Measurements from ENCODE around the gene CBX4. TPM values are rescaled to one million over a fixed set of nuclear protein-coding genes. Genes with fewer than 3 reads are reported as not detected.

The CBX4 gene
- total and polyA plus RNA-seq, 2 donors from 2014 or later, result 7.1 to 26.8 TPM

DNA sequence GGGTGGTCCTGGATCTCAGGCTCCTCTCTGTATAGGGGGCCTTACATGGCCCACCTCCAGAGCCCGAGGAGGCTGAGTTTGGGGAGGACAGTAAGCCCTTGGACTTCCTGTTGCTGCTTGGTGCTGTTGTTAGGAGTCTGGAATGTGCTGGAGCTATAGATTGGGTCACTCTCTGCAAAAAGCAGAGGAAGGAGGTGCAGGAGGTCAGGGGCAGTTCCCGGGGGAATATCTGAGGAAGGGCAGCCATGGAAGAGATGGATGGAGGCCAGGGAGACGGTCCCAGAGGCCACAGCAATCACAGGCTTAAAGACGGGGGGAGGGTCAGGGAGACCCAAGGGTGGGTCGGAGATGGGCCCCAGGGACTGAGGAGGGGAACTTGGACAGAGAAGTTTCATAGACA, 23.0 kb upstream of the CBX4 start:
- no peaks in the 10 kb centered on the region for H3K9me3 ChIP-seq (ENCODE audit: control insufficient read depth in 2 of 3, insufficient read depth in 1 of 3, low read length in 3 of 3)
- no peaks in the 10 kb centered on the region for H3K36me3 ChIP-seq (ENCODE audit: control insufficient read depth in 2 of 3, insufficient read depth in 3 of 3, low read length in 3 of 3)
- TF ChIP-seq, protein P1, sequence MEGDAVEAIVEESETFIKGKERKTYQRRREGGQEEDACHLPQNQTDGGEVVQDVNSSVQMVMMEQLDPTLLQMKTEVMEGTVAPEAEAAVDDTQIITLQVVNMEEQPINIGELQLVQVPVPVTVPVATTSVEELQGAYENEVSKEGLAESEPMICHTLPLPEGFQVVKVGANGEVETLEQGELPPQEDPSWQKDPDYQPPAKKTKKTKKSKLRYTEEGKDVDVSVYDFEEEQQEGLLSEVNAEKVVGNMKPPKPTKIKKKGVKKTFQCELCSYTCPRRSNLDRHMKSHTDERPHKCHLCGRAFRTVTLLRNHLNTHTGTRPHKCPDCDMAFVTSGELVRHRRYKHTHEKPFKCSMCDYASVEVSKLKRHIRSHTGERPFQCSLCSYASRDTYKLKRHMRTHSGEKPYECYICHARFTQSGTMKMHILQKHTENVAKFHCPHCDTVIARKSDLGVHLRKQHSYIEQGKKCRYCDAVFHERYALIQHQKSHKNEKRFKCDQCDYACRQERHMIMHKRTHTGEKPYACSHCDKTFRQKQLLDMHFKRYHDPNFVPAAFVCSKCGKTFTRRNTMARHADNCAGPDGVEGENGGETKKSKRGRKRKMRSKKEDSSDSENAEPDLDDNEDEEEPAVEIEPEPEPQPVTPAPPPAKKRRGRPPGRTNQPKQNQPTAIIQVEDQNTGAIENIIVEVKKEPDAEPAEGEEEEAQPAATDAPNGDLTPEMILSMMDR (IDR thresholded peaks at IDR 0.05; ENCODE audit: borderline replicate concordance, extremely low read depth, insufficient read depth), result no peak
- DNase-seq (peak in 1 of 5 donors; percentile 32), FAIRE-seq (no peak)
- intact Hi-C loops (cut with DNase I), result no loop called here
- H3K27ac ChIP-seq (ENCODE audit: low read depth in 2 of 2, low read length in 2 of 2), result no peak overlapping the region
- no peaks in the 10 kb centered on the region for H3K27me3 ChIP-seq (ENCODE audit: control insufficient read depth, insufficient read depth, low read length)
- peaks cover 0 to 4% (median 0%) of the 10 kb centered on the region in 3 donors for H3K4me1 ChIP-seq (ENCODE audit: control insufficient read depth in 2 of 3, insufficient read depth in 2 of 3, low read depth in 1 of 3, low read length in 3 of 3)
- no peak overlapping the region for H3K9ac ChIP-seq (ENCODE audit: low read length in 3 of 3)
- no peak overlapping the region for H3K4me3 ChIP-seq (ENCODE audit: low read length in 3 of 3)

DNA sequence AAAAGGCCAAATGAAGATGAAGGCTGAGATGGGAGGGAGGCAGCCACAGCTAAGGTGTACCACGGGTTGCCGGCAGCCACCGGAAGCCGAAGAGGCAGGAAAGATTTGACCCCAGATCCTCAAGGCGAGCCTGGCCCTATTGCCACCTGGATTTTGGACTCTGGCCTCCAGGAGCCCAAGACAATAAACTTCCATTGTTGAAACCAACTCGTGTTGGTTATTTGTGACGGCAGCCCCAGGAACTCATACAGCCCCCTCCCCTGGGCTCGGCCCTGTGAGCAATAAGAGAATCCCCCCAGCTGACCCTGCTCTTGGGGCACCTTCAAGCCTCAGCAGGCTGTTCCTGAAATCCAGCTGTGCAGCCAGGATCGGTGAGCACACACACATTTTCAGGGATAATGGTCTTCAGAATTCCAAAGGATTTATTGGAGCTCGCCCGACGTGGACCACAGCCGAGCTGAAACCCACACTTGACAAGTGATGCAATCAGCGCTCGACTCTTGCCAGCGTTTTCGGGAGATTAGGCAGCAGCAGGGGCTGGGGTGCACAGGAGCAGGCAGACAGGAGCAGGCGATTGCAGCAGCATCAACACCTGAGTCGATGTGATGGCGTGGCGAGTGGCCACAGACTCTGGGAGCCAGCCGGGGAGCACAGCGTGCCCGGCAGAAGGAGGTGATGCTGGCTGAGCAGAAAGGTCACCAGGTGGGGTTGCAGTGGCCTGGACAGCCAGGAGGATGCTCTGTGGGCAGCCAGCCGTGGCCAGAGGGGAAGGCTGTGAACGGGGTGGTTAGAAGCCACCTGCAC, 22.4 kb upstream of the CBX4 start:
- intact Hi-C loops (cut with DNase I), result no loop called here
- H3K27ac ChIP-seq (ENCODE audit: low read depth in 2 of 2, low read length in 2 of 2), result no peak overlapping the region
- H3K4me1 ChIP-seq (ENCODE audit: control insufficient read depth in 2 of 3, insufficient read depth in 2 of 3, low read depth in 1 of 3, low read length in 3 of 3), result peaks cover 0 to 4% (median 0%) of the 10 kb centered on the region in 3 donors
- FAIRE-seq, result no peak
- H3K9ac ChIP-seq (ENCODE audit: low read length in 3 of 3), result no peak overlapping the region
- DNase-seq, result peak; percentile 27 to 56 (median 41)
- no peaks in the 10 kb centered on the region for H3K36me3 ChIP-seq (ENCODE audit: control insufficient read depth in 2 of 3, insufficient read depth in 3 of 3, low read length in 3 of 3)
- no peaks in the 10 kb centered on the region for H3K9me3 ChIP-seq (ENCODE audit: control insufficient read depth in 2 of 3, insufficient read depth in 1 of 3, low read length in 3 of 3)
- no peak overlapping the region for H3K4me3 ChIP-seq (ENCODE audit: low read length in 3 of 3)
- TF ChIP-seq, protein P1 (IDR thresholded peaks at IDR 0.05; ENCODE audit: borderline replicate concordance, extremely low read depth, insufficient read depth), result no peak
- no peaks in the 10 kb centered on the region for H3K27me3 ChIP-seq (ENCODE audit: control insufficient read depth, insufficient read depth, low read length)

DNA sequence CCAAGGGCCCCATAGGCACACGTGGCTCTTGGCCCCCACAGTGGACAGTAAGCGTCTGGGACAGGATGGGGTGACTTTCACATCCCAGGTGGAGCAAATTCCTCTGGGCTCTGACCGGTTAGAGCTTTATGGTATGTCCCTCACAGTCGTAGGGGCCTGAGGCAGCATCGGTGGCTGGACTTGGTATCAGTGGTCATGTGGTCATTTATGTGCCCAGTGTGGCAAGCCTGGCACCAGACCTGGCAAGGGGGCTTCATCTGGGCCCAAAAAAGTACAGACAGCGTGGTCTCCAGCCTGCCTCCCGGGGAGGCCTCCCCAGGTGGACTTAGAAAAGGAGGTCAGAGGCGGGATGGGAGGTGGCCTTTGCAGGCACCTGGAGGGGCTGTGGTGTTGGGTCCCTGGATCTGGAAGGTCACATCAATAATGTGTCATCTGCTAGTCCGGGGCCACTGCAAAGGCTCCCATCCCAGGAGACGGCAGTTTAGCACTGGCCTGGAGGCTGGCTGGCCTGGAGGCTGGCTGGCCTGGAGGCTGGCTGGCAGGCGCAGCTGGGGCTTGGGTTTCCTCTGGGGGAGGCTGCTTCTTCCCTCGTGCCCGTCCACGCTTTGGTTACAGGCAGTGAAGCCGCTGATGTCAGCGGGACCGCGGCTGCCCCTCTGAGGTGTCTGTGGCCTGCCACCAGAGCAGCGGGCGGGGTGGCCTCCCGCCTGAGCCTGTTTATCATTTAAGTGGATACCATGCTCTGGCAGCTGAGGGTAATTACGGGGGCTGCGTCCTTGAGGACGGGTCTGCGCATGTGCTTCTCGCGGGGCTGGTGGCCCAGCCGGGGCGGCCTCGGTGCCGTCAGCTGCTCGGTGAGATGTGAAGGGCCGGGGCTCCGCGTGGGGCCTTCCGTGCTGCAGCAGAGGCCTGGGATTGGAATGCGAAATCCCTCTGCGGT, 20.7 kb upstream of the CBX4 start:
- intact Hi-C loops (cut with DNase I), result no loop called here
- Histone ChIP-seq H3K27ac (ENCODE audit: low read depth in 2 of 2, low read length in 2 of 2) (no peak overlapping the region), H3K9me3 (ENCODE audit: control insufficient read depth in 2 of 3, insufficient read depth in 1 of 3, low read length in 3 of 3) (no peaks in the 10 kb centered on the region), H3K9ac (ENCODE audit: low read length in 3 of 3) (no peak overlapping the region), H3K27me3 (ENCODE audit: control insufficient read depth, insufficient read depth, low read length) (no peaks in the 10 kb centered on the region), H3K4me3 (ENCODE audit: low read length in 3 of 3) (no peak overlapping the region), H3K4me1 (ENCODE audit: control insufficient read depth in 2 of 3, insufficient read depth in 2 of 3, low read depth in 1 of 3, low read length in 3 of 3) (peaks cover 0 to 4% (median 0%) of the 10 kb centered on the region in 3 donors), H3K36me3 (ENCODE audit: control insufficient read depth in 2 of 3, insufficient read depth in 3 of 3, low read length in 3 of 3) (no peaks in the 10 kb centered on the region)
- DNase-seq (peak; percentile 60 to 94 (median 90)), FAIRE-seq (no peak)
- TF ChIP-seq, protein P1 (IDR thresholded peaks at IDR 0.05; ENCODE audit: borderline replicate concordance, extremely low read depth, insufficient read depth), result no peak
